ENCODE results near the gene UBIAD1. TPM values are rescaled to one million over a fixed set of nuclear protein-coding genes. Genes with fewer than 3 reads are reported as not detected.

The UBIAD1 gene
- total and polyA plus RNA-seq, 3 donors from 2014 or later, result 25.8 to 32.0 (median 29.3) TPM

GRCh38 chr1:11314959-11315358 lies 42.0 kb downstream of the UBIAD1 start:
- intact Hi-C loops (cut with DNase I; ENCODE audit: low total_unique reads), result no loop called here

GRCh38 chr1:11316701-11317100 lies 43.7 kb downstream of the UBIAD1 start:
- Histone ChIP-seq H3K9me3 (no peaks in the 10 kb centered on the region), H3K4me1 (no peaks in the 10 kb centered on the region), H3K4me3 (no peak overlapping the region), H3K36me3 (ENCODE audit: low read depth, missing control alignments) (no peaks in the 10 kb centered on the region), H3K27me3 (no peaks in the 10 kb centered on the region), H3K27ac (no peak overlapping the region)
- TF ChIP-seq CTCF (IDR thresholded peaks at IDR 0.05), result no peak
- TF ChIP-seq POLR2A (IDR thresholded peaks at IDR 0.05), result no peak
- DNase-seq, result peak; percentile 34
- intact Hi-C loops (cut with DNase I; ENCODE audit: low total_unique reads), result no loop called here
- WGBS, 2 donors, result 44 to 45% methylated on average over 6 of the region's 6 CpGs

More at GRCh38 chr1:11314959-11315358, 42.0 kb downstream of the UBIAD1 start:
- Histone ChIP-seq H3K9me3 (no peaks in the 10 kb centered on the region), H3K27ac (no peak overlapping the region), H3K4me3 (no peak overlapping the region), H3K36me3 (ENCODE audit: low read depth, missing control alignments) (no peaks in the 10 kb centered on the region), H3K27me3 (no peaks in the 10 kb centered on the region), H3K4me1 (no peaks in the 10 kb centered on the region)
- WGBS, 2 donors, result 30 to 31% methylated on average over 6 to 8 of the region's 8 CpGs
- TF ChIP-seq POLR2A (IDR thresholded peaks at IDR 0.05), result no peak
- no peak for TF ChIP-seq CTCF (IDR thresholded peaks at IDR 0.05)
- peak; percentile 56 for DNase-seq

- H3K9me3 ChIP-seq, result no peaks in the 10 kb centered on the region
- DNase-seq, result peak; percentile 74
- TF ChIP-seq POLR2A (IDR thresholded peaks at IDR 0.05) (no peak), CTCF (IDR thresholded peaks at IDR 0.05) (no peak)
- no peak overlapping the region for H3K27ac ChIP-seq
- peak overlapping the region in 1 of 2 donors; percentile 9 for H3K4me3 ChIP-seq
- intact Hi-C loops (cut with DNase I; ENCODE audit: low total_unique reads), result no loop called here
- 56 to 70% methylated on average over 11 of the region's 11 CpGs for WGBS, 2 donors
- no peaks in the 10 kb centered on the region for H3K36me3 ChIP-seq (ENCODE audit: low read depth, missing control alignments)
- H3K27me3 ChIP-seq, result no peaks in the 10 kb centered on the region
- H3K4me1 ChIP-seq, result no peaks in the 10 kb centered on the region
These were observed 46.0 kb downstream of the UBIAD1 start for GRCh38 chr1:11318982-11319381.

GRCh38 chr1:11320153-11320936 lies 47.3 kb downstream of the UBIAD1 start:
- intact Hi-C loops (cut with DNase I; ENCODE audit: low total_unique reads), result no loop called here
- H3K4me1 ChIP-seq, result no peaks in the 10 kb centered on the region

More at GRCh38 chr1:11320153-11320936, 47.3 kb downstream of the UBIAD1 start:
- H3K9me3 ChIP-seq, result no peaks in the 10 kb centered on the region
- H3K27ac ChIP-seq, result no peak overlapping the region
- H3K27me3 ChIP-seq, result no peaks in the 10 kb centered on the region
- TF ChIP-seq POLR2A (IDR thresholded peaks at IDR 0.05) (no peak), CTCF (IDR thresholded peaks at IDR 0.05) (peak in 1 of 3 experiments; percentile 43)
- no peak overlapping the region for H3K4me3 ChIP-seq
- peak; percentile 32 for DNase-seq
- 24 to 25% methylated on average over 15 of the region's 15 CpGs for WGBS, 2 donors
- H3K36me3 ChIP-seq (ENCODE audit: low read depth, missing control alignments), result no peaks in the 10 kb centered on the region
